HuH-7 (cell line): ENCODE results near the gene WDR41.
"Not testable (repeated sequence)": the region's sequence is repeated elsewhere in the genome, so short reads cannot be mapped to it uniquely, and the experiment has no call there.

Experiments used
- DNase-seq: peaks from one replicate; pipeline ENCODE4 v3.0.0; 2011; ENCODE audit warnings: low spot score

Gene WDR41, protein sequence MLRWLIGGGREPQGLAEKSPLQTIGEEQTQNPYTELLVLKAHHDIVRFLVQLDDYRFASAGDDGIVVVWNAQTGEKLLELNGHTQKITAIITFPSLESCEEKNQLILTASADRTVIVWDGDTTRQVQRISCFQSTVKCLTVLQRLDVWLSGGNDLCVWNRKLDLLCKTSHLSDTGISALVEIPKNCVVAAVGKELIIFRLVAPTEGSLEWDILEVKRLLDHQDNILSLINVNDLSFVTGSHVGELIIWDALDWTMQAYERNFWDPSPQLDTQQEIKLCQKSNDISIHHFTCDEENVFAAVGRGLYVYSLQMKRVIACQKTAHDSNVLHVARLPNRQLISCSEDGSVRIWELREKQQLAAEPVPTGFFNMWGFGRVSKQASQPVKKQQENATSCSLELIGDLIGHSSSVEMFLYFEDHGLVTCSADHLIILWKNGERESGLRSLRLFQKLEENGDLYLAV

DNA sequence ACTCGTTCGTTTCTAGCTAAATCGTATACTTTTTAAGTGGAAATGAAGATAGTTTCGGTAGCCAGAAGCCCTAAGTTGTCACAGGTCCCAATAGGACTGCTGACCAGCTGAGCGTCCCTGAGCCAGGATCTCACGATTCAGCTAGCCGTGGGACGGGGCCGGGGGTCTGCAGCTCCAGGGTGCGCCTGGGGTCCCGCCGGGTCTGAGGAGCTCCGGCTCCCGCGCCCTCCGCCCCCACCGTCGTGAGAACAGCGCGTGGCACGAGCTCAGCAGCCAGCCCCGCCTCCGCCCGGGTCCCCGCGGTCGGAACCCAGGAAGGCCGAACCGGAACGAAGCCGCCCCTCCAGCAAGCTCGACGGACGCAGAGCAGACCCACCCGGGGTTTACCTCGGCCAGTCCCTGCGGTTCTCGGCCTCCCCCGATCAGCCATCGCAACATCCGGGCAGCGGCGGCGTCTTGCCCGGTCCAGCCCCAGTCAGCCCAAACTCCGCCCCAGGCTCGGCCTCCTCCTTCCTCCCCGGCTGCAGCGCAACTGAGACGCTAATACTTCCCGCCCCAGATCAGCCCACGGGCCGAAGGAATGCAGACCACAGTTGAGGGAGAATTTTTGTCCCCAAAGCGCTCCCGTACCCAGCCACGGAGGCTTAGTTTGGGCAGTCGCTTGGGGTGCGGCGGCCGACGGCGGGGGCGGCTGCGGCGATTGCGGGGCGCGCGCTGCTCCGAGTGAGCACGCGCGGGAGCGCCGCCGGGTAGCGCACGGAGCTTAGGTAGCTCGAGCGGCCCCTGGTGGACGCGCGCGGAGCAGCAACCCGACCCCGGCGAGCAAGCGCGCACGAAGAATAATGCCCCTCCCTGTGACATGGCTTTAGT, at the start of gene WDR41:
Gene WDR41, minus strand, starts transcription at position 534 of the 870 bp plus-strand sequence. Its CDS starts 96 bp downstream, at position 438.
- DNase-seq = peak; percentile 87

DNA sequence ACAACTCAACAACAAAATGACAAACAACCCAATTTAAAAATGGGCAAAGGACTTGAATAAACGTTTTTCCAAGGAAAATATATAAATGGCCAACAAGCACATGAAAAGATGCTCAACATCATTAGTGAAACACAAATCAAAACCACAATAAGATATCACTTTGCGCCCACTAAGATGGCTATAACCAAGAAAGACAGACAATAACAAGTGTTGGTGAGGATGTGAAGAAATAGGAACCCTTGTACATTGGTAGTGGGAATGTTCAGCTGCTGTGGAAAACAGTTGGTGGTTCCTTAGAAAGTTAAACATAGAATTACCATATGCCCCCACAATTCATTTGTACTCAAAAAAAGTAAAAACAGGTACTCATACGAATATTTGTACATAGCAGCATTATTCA, 39.2 kb upstream of the WDR41 start:
- no peak for DNase-seq

DNA sequence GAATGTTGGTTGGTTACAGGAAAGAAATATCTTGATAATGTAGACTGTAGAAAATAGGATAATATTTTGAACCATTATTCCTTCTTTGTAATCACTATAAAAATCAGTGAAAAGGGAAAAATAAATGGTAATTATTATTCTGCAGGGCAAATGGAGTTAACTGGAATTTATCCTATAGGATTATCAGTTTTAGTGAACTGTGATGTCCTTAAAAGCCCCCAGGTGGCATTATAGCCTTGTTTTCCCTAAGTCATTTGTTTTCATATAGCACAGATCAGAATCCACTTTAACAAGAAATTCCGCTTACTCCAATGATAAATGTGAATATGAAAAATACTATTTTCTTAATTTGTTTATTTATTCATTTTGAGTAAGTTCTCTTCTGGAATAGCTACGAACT, 26.2 kb upstream of the WDR41 start:
- DNase-seq = no peak

DNA sequence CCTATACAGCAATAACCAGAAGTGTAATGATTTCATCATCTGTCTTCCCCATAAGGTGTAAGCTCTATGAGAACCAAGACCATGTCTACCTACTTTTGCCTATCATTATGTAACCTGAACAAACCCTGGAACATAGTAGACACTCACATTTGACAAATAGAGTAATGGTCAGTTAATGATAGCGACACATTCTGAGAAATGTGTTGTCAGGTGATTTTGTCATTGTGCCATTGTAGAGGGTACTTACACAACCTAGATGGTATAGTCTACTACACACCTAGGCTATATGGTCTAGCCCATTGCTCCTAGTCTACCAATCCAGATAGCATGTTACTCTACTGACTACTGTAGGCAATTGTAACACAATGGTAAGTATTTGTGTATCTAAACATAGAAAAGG, 22.3 kb upstream of the WDR41 start:
- no peak for DNase-seq

DNA sequence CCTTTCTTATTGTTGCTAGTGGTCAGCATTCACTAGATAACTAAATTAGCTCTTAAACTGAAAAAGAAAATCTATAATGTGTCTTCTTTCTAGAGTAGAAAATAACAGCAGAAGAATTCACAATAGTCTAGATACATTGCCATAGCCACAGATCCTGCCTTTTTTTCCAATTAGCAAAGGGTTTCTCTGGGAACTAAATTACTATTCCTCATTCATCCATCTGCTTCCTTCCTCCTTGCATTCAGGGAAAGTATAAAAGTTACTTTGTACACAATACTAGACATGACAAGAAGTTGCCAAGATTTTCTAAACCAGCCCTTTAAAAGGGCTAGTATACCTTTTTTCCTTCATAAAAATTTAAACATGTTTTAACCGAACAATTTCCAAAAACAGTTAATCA, 21.2 kb upstream of the WDR41 start:
- no peak for DNase-seq

DNA sequence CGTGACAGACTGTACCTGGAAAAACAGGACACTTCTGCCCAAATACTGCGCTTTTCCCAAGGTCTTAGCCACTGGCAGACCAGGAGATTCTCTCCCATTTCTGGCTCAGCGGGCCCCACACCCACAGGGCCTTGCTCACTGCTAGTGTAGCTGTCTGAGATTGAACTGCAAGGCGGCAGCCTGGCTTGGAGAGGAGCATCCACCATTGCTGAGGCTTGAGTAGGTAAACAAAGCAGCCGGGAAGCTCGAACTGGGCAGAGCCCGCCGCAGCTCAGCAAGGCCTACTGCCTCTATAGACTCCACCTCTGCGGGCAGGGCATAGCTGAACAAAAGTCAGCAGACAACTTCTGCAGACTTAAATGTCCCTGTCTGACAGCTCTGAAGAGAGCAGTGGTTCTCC, 9.0 kb upstream of the WDR41 start:
- DNase-seq = not testable (repeated sequence)

DNA sequence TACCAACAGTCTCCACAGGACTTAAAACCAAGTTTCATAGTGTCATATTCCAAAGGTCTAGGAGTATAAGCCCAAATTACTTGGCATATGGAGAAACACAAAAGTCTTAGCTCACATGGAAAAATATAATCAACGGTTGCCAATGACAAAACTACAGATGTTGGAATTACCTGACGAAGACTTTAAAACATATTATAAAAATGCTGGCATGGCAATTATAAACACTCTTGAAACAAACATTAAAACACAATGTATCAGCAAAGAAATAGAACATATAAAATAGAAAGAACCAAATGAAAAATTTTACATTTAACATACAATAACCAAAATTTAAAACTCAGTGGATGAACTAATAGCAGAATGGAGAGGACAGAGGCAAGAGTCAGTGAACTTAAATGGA, 7.9 kb upstream of the WDR41 start:
- no peak for DNase-seq

DNA sequence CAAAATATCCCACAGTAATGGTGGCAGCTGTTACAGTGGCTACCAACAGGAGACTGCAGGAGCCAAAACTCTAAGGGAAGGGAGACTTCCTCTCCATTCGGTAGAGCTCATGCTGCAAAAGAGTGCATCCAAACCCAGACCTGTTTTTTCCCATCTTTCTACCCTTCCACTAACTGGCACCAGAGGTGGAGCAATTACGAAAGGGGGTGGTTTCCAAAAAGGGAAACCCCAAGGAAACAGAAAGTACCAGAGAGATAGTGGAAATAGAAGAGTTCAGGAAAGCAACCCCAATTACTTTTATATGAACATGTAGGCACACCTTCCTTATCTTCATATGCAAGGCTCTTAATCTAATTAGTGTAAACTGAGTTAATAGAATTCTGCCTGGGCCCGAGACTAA, 7.3 kb upstream of the WDR41 start:
- no peak for DNase-seq

DNA sequence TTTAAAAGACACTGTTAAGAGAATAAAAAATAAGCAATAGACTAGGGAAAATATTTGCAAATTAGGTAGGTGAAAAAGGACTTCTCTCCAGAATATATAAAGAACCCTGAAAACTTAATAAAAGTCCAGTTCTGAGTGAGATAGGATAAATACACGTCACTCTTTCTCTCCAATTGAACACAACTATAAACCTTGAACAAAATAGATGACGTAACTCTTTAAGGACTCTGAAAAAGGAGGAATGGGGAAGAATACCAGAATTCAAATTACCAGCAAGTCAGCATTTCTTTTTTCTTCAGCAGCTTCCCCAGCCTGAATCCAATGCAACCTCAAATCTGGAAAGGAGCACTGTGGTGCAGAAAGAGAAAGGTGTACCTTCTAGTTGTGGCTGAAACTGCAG, 6.8 kb upstream of the WDR41 start:
- no peak for DNase-seq

DNA sequence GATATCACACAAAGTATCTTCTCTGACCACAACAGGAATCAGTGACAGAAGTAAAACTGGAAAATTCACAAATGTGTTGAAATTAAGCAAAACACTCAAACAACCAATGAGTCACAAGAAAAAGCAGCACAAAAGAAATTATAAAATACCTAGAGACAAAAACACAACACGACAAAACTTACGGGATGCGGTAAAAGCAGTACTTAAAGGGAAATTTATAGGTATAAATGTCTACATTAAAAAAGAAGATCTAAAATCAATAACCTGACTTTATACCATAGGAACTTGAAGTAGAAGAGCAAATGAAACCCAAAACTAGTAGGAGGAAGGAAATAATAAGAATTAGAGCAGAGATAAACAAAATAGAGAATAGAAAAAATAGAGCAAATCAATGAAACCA, 2.8 kb upstream of the WDR41 start:
- DNase-seq = no peak

DNA sequence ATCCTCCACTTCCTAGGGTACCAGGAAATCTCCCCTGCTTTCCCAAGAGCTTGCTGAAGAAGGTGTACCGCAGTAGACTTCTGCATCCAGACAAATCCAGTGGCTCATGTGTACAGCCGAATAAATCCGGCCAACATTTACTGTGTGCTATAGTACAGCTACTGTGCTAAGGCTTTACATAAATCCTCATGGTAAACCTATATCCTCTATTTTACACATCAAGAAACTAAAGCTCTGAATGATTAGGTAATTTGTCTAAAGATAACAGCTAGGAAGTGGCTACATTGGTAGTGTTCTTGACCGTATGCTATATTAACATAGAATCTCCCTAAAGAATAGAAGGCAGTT, 511 bp upstream of the WDR41 start:
- no peak for DNase-seq

DNA sequence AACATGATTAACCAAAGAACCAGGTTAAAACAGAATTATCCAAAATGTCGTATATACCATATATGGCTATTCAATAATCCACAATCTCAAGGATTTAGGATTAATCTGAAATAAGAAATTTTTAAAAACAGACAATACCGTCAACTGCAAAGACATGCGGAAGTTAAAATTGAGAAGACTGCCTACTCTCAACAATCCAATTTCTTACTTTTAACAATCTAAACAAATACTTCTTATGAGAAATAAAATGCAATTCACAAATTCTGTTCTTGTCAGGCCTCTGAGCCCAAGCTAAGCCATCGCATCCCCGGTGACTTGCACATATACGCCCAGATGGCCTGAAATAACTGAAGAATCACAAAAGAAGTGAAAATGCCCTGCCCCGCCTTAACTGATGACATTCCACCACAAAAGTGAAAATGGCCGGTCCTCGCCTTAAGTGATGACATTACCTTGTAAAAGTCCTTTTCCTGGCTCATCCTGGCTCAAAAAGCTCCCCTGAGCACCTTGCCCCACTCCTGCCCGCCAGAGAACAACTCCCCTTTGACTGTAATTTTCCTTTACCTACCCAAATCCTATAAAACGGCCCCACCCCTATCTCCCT, 1.3 kb downstream of the WDR41 start:
- DNase-seq = not testable (repeated sequence)

DNA sequence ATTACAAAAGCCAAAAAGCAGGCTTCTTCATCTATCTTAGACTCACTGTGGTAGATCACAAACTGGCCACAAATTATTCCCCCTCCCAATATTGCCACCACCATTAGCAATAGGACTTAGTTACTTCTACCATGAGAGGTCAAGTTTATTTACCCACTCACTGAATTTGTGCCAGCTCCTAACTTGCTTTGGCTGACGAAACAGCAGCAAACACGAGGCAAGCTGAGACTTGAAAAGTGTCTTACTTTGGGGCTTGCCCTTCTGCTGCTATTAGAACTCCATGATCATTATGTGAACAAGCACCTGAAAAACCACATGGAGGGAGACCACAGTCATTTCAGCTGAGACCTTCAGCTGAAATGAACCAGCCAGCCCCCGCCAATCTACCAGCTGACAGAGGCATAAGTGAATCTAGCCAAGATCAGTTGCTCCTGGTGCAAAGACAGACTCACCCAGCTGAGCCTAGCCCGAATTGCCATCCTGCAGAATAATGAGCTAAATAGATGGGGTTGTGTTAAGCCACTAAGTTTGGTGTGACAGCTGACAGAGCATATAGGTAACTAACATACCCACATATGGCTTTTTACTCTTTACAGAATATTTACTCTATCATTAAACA, 5.7 kb downstream of the WDR41 start:
- DNase-seq = no peak

DNA sequence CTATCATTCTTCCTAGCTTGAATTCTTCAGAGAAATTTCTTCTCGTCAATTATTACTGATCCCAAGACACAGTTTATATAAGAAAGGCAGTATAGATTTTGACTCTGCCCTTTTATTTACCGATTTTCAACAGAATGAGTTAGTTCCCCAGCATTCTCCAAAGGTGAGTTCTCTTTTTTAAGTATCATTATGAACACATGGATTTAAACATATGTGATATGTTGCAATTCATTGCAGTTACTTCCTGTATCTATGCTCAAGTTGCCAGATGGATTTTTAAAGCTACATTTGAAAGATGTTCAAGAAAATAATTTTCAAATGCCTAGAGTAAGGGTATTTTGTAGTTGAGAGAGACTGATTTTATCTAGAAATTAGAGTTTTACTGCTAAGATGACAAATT, 8.4 kb downstream of the WDR41 start:
- no peak for DNase-seq

DNA sequence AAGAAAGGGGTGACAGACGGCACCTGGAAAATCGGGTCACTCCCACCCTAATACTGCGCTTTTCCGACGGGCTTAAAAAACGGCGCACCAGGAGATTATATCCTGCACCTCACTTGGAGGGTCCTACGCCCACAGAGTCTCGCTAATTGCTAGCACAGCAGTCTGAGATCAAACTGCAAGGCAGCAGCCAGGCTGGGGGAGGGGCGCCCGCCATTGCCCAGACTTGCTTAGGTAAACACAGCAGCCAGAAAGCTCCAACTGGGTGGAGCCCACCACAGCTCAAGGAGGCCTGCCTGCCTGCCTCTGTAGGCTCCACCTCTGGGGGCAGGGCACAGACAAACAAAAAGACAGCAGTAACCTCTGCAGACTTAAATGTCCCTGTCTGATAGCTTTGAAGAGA, 17.1 kb downstream of the WDR41 start:
- not testable (repeated sequence) for DNase-seq

DNA sequence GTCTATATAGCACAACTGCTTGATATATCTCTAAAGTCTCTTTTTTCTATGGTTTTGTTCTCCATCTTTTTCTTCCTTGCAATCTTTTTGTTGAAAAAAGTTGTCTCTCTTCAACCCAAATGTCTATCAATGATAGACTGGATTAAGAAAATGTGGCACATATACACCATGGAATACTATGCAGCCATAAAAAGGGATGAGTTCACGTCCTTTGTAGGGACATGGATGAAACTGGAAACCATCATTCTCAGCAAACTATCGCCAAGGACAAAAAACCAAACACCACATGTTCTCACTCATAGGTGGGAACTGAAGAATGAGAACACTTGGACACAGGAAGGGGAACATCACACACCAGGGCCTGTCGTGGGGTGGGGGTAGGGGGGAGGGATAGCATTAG, 23.2 kb downstream of the WDR41 start:
- not testable (repeated sequence) for DNase-seq

DNA sequence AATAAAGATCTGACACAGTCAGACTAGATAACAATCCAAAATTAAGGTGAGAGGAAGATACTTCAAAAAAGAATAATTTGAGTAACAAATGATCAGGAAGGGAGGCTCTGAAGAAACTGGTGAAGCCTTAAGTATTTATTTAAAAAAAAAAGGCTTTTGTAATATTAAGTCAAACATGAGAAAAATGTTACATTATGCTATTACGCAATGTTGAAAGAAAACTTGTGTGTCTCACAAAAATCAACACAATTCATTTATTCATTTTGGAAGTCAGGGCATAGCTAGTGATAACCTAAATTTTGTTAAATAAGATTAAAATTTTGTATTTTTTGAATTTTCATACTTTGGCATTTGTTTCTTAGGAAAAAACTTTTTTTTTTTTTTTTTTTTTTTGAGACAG, 28.2 kb downstream of the WDR41 start:
- no peak for DNase-seq

DNA sequence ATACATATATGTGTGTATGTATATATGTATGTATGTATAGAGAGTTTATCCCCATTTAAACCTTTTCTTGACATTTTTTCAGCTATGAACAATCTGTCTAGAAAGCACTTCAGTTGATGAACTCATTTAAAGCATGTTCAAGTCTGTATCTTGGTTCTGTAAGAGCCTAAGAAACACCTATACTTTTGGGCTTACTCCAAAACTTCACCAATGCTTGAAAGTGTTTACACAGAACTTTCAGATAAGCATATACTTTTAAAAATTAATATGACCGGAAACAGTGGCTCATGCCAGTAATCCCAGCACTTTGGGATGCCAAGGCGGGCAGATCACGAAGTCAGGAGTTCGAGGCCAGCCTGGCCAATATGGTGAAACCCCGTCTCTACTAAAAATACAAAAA, 30.8 kb downstream of the WDR41 start:
- no peak for DNase-seq

DNA sequence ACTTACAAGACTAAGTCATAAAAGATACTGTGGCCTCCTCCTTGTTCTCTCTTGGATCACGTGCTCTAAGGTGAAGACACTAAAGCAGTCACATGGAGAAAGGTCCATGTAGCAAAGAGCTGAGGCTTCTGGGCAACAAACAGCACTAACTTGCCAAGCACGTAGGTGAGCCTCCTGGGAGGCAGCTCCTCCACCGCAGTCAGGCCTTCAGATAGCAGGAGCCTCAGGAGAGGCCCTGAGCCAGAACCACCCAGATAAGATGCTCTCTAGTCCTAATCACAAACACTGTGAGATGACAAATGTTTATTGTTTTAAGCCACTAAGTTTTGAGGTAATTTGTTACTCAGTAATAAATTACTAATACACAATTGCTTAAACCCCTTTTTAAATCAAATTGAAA, 38.0 kb downstream of the WDR41 start:
- no peak for DNase-seq

DNA sequence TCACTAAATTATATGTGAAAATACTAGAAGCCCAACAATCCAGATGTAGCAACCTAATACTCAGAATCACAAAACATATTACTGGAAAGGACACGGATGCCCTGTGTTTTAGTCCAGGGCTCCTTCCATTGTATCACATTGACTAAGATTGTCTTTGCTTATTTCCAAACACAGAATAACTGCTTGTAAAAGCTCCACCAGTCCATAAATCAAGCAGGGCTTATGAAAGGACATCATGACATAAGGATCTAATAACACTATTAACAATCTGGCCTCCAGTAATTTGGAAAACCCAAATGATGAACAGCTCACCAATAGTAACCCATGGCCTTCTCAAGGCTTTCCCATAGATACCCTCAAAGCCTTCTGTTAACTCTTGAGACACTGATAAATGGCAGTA, 39.8 kb downstream of the WDR41 start:
- DNase-seq = no peak

DNA sequence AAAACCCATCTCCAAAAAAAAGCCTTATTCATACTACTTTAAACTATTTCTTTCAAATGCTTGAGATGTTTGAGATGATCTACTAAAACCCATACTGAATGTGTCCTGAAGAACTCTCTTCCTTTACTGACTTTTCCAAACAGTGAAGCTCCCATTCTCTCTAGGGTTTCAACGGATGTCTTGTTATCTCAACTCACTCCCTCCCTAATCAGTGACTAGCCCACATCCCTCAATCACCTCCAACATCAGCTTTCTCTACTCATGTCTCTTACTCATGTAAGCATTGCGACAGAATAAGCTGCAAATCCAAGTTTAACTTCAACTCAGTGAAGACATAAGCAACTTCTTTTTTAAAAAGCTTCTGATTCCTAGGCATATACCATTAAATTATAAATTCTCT, 42.1 kb downstream of the WDR41 start:
- DNase-seq = no peak

DNA sequence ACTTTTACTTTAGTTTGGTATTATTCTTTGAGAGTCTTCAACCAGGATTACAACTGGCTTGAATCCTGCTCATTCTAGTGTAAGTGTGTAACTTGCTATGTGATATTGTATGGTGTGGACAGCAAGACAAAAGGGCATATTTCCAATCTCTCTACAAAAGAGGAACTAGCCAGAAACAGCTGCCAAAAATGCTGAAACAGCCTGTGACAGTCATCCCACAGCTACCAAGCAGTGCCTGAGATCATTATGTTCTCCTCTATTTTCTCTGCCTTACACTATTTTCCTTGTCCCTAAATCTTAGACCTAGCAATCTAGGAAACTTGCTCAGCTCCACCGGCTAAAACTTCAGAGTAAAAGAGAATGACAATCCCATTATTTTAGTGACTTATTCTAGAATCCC, 42.8 kb downstream of the WDR41 start:
- DNase-seq = no peak

DNA sequence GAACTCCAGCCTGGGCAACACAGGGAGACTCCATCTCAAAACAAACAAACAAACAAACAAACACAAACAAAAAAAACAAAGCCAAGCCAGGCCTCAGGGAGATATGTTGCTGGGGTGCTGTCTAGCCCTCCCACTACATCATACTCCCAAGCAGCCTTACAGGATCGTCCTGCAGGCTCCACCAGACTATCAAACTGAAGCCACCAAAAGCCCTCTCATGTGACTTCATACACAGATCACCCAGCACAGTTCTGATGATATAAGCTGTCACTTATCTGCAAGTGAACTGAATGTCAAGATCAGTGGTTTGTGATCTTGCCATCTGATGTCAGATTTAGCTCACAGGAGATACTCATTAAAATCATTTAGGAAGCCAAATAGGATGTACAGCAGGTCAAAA, 43.3 kb downstream of the WDR41 start:
- DNase-seq = no peak
